Fibroblast of lung (primary cell): ENCODE measurements around the gene MAP4K2. TPM values are rescaled to one million over a fixed set of nuclear protein-coding genes. Genes with fewer than 3 reads are reported as not detected.

Source experiments
- DNase-seq, 2 donors: peaks; one replicate each; pipeline versions ENCODE4 v3.0.0 to v3.0.0-alpha.2; 2010; ENCODE audit warnings: low read depth in 2 of 2
- H2AFZ ChIP-seq: 2 replicates; pipeline ENCODE4 v1.5.1; 2012; ENCODE audit warnings: low read length, control low read depth, inconsistent platforms
- H3K27ac ChIP-seq: 2 replicates; pipeline ENCODE4 v1.5.1; 2011; ENCODE audit warnings: low read length, control low read depth; ENCODE audit not compliant: insufficient read depth
- H3K27me3 ChIP-seq: 2 replicates; pipeline ENCODE4 v1.5.1; 2011; ENCODE audit warnings: mild to moderate bottlenecking, low read length; ENCODE audit not compliant: control insufficient read depth, insufficient read depth
- H3K36me3 ChIP-seq: 2 replicates; pipeline ENCODE4 v1.5.1; 2011; ENCODE audit warnings: low read length; ENCODE audit not compliant: control insufficient read depth, insufficient read depth
- H3K4me1 ChIP-seq: 2 replicates; pipeline ENCODE4 v1.5.1; 2011; ENCODE audit warnings: low read length; ENCODE audit not compliant: control insufficient read depth, insufficient read depth; ENCODE audit errors: extremely low read depth
- H3K4me2 ChIP-seq: 2 replicates; pipeline ENCODE4 v1.5.1; 2011; ENCODE audit warnings: low read length, control low read depth; ENCODE audit not compliant: insufficient read depth; ENCODE audit errors: extremely low read depth
- H3K4me3 ChIP-seq, 4 experiments: fragments of 200-600 bp in 1 of 4; sonication (generic) in 1 of 4; replicated peaks in 1 of 4; 2 replicates each; pipeline ENCODE4 v1.5.1; 2011 to 2016; ENCODE audit warnings: low read length in 4 of 4, low read depth in 3 of 4, mild to moderate bottlenecking in 3 of 4, control low read depth in 2 of 4, inconsistent platforms in 1 of 4, mixed read lengths in 1 of 4; ENCODE audit not compliant: insufficient read depth in 1 of 4; ENCODE audit errors: control extremely low read depth in 1 of 4
- H3K79me2 ChIP-seq: 2 replicates; pipeline ENCODE4 v1.5.1; 2012; ENCODE audit warnings: mild to moderate bottlenecking, low read length, inconsistent platforms; ENCODE audit not compliant: control insufficient read depth, insufficient read depth
- H3K9ac ChIP-seq: 2 replicates; pipeline ENCODE4 v1.5.1; 2011; ENCODE audit warnings: mild to moderate bottlenecking, low read length, control low read depth; ENCODE audit not compliant: insufficient read depth
- H3K9me3 ChIP-seq: 2 replicates; pipeline ENCODE4 v1.5.1; 2012; ENCODE audit warnings: low read depth, low read length; ENCODE audit not compliant: control insufficient read depth, insufficient read depth
- H4K20me1 ChIP-seq: 2 replicates; pipeline ENCODE4 v1.5.1; 2011; ENCODE audit warnings: low read length; ENCODE audit not compliant: control insufficient read depth, insufficient read depth; ENCODE audit errors: extremely low read depth
- CTCF ChIP-seq, 2 donors: IDR thresholded peaks in 1 of 2; conservative IDR thresholded peaks in 1 of 2; 1 replicate in 1 of 2; 2 replicates in 1 of 2; pipeline ENCODE4 v1.5.1; 2011 to 2012; ENCODE audit warnings: low read length in 2 of 2, control low read depth in 1 of 2, inconsistent platforms in 1 of 2, low read depth in 1 of 2, mild to moderate bottlenecking in 1 of 2
- EZH2 ChIP-seq: IDR thresholded peaks from 2 replicates; pipeline ENCODE4 v1.5.1; 2012; ENCODE audit warnings: low read length, control low read depth, mild to moderate bottlenecking; ENCODE audit errors: missing control alignments
- polyA plus RNA-seq, 2 donors: library from polyadenylated mRNA; depleted of rRNA in 1 of 2; stranded (reverse) in 1 of 2; unstranded in 1 of 2; fragments of >200 nt; gene quantifications; 2 replicates each; pipeline ENCODE4 v1.2.1, GENCODE V29; 2011 to 2012; ENCODE audit warnings: missing spikeins in 1 of 2
- total RNA-seq: library from RNA; depleted of rRNA; stranded (reverse); fragments of >200 nt; gene quantifications from 2 replicates; pipeline ENCODE4 v1.2.1, GENCODE V29; 2014

MAP4K2 gene
- total and polyA plus RNA-seq, 2 donors (not counting 1 experiment from before 2014, with no cell fraction given), result 6.4 to 9.2 TPM

GRCh38 chr11:64768300-64768694 is 34.7 kb downstream of the MAP4K2 start:
- H3K36me3 ChIP-seq, result peaks cover 49% of the 10 kb centered on the region

GRCh38 chr11:64767344-64768299 is 35.4 kb downstream of the MAP4K2 start:
- no peaks in the 10 kb centered on the region for H3K9me3 ChIP-seq
- H3K4me2 ChIP-seq, result no peak overlapping the region
- H3K4me3 ChIP-seq, result no peak overlapping the region
- DNase-seq, result peak; percentile 54
- H3K4me1 ChIP-seq, result peaks cover 12% of the 10 kb centered on the region
- H4K20me1 ChIP-seq, result no peaks in the 10 kb centered on the region
- H3K36me3 ChIP-seq, result peaks cover 49% of the 10 kb centered on the region
- H2AFZ ChIP-seq, result no peak overlapping the region
- TF ChIP-seq CTCF (conservative IDR thresholded peaks at IDR 0.05 in 1 of 2, IDR thresholded peaks at IDR 0.05 in 1 of 2; ENCODE audit: low read depth in 1 of 2, low read length in 2 of 2), result peak; percentile 63 to 66
- TF ChIP-seq EZH2, result no peak
- H3K27ac ChIP-seq, result no peak overlapping the region
- peaks cover 23% of the 10 kb centered on the region for H3K79me2 ChIP-seq
- H3K9ac ChIP-seq, result no peak overlapping the region
- H3K27me3 ChIP-seq, result no peaks in the 10 kb centered on the region

More at GRCh38 chr11:64768300-64768694, 34.7 kb downstream of the MAP4K2 start:
- H4K20me1 ChIP-seq, result peaks cover 2% of the 10 kb centered on the region
- no peak overlapping the region for H3K27ac ChIP-seq
- H3K27me3 ChIP-seq, result no peaks in the 10 kb centered on the region
- H3K4me2 ChIP-seq, result no peak overlapping the region
- TF ChIP-seq EZH2, result no peak
- TF ChIP-seq CTCF (conservative IDR thresholded peaks at IDR 0.05 in 1 of 2, IDR thresholded peaks at IDR 0.05 in 1 of 2; ENCODE audit: low read depth in 1 of 2, low read length in 2 of 2), result no peak
- peaks cover 29% of the 10 kb centered on the region for H3K79me2 ChIP-seq
- no peaks in the 10 kb centered on the region for H3K9me3 ChIP-seq
- peaks cover 8% of the 10 kb centered on the region for H3K4me1 ChIP-seq
- DNase-seq, result no peak
- no peak overlapping the region for H3K9ac ChIP-seq
- no peak overlapping the region for H2AFZ ChIP-seq
- no peak overlapping the region for H3K4me3 ChIP-seq

GRCh38 chr11:64766881-64767280 is 36.1 kb downstream of the MAP4K2 start:
- Histone ChIP-seq H3K4me1 (peaks cover 13% of the 10 kb centered on the region), H2AFZ (no peak overlapping the region), H3K27ac (no peak overlapping the region), H3K9ac (no peak overlapping the region), H3K36me3 (peaks cover 54% of the 10 kb centered on the region), H3K9me3 (no peaks in the 10 kb centered on the region), H4K20me1 (no peaks in the 10 kb centered on the region), H3K4me2 (no peak overlapping the region), H3K27me3 (no peaks in the 10 kb centered on the region), H3K79me2 (peaks cover 19% of the 10 kb centered on the region), H3K4me3 (no peak overlapping the region)
- no peak for DNase-seq
- TF ChIP-seq EZH2 (no peak), CTCF (conservative IDR thresholded peaks at IDR 0.05 in 1 of 2, IDR thresholded peaks at IDR 0.05 in 1 of 2; ENCODE audit: low read depth in 1 of 2, low read length in 2 of 2) (no peak)
